Measurements from ENCODE around the gene HS3ST3B1. TPM values are rescaled to one million over a fixed set of nuclear protein-coding genes. Genes with fewer than 3 reads are reported as not detected.

Gene HS3ST3B1
- total RNA-seq, 1 experiment from 2014 or later = 0.59 TPM

- Histone ChIP-seq H3K27ac (ENCODE audit: low read length) (no peak overlapping the region), H3K4me3 (ENCODE audit: low read depth in 2 of 2, low read length in 2 of 2) (no peak overlapping the region), H3K36me3 (ENCODE audit: control insufficient read depth, insufficient read depth, low read length) (no peaks in the 10 kb centered on the region), H3K27me3 (ENCODE audit: control insufficient read depth, insufficient read depth, low read length) (no peaks in the 10 kb centered on the region), H3K4me1 (ENCODE audit: control insufficient read depth, insufficient read depth, low read length) (no peaks in the 10 kb centered on the region), H3K9me3 (ENCODE audit: control insufficient read depth, insufficient read depth, low read depth, low read length) (no peaks in the 10 kb centered on the region)
- no TSS peak for BruUV-seq (replicated peaks)
- no peak for DNase-seq (ENCODE audit: low read depth, low spot score)
- intact Hi-C loops (cut with micrococcal nuclease; ENCODE audit: unreplicated experiment) (no loop called here), in situ Hi-C loops (cut with HindIII; ENCODE audit: low pct_unique_long_range_greater_than_20kb, low sequenced_read_pairs) (no loop called here)
- no peak for ATAC-seq
- ChIA-PET CTCF (no interaction called here), POLR2A (no interaction called here)
- no peak for TF ChIP-seq REST (IDR thresholded peaks at IDR 0.05; ENCODE audit: insufficient read depth in 1 of 2, low read depth in 2 of 2, low read length in 1 of 2)
- no peak for TF ChIP-seq TCF7L2 (IDR thresholded peaks at IDR 0.05; ENCODE audit: low read depth, low read length)
- no peak for TF ChIP-seq POLR2AphosphoS5 (IDR thresholded peaks at IDR 0.05; ENCODE audit: low read depth, low read length)
Measured at GRCh38 chr17:14360856-14361255, 60.0 kb downstream of the HS3ST3B1 start.

- POLR2A ChIA-PET = no interaction called here
- DNase-seq (ENCODE audit: low read depth, low spot score) (no peak), ATAC-seq (no peak)
- intact Hi-C loops (cut with micrococcal nuclease; ENCODE audit: unreplicated experiment) (no loop called here), in situ Hi-C loops (cut with HindIII; ENCODE audit: low pct_unique_long_range_greater_than_20kb, low sequenced_read_pairs) (no loop called here)
- no peak overlapping the region for H3K27ac ChIP-seq (ENCODE audit: low read length)
- no peaks in the 10 kb centered on the region for H3K4me1 ChIP-seq (ENCODE audit: control insufficient read depth, insufficient read depth, low read length)
- H3K36me3 ChIP-seq (ENCODE audit: control insufficient read depth, insufficient read depth, low read length) = no peaks in the 10 kb centered on the region
- no peaks in the 10 kb centered on the region for H3K27me3 ChIP-seq (ENCODE audit: control insufficient read depth, insufficient read depth, low read length)
- CTCF ChIA-PET = no interaction called here
- no peak overlapping the region for H3K4me3 ChIP-seq (ENCODE audit: low read depth in 2 of 2, low read length in 2 of 2)
- no peaks in the 10 kb centered on the region for H3K9me3 ChIP-seq (ENCODE audit: control insufficient read depth, insufficient read depth, low read depth, low read length)
- BruUV-seq (replicated peaks) = no TSS peak
- TF ChIP-seq TCF7L2 (IDR thresholded peaks at IDR 0.05; ENCODE audit: low read depth, low read length) (no peak), REST (IDR thresholded peaks at IDR 0.05; ENCODE audit: insufficient read depth in 1 of 2, low read depth in 2 of 2, low read length in 1 of 2) (no peak), CTCF (IDR thresholded peaks at IDR 0.05) (no peak), POLR2AphosphoS5 (IDR thresholded peaks at IDR 0.05; ENCODE audit: low read depth, low read length) (no peak), SIN3A (IDR thresholded peaks at IDR 0.05; ENCODE audit: borderline replicate concordance, insufficient read depth, low read depth, low read length) (no peak)
Measured at GRCh38 chr17:14361470-14361869, 60.6 kb downstream of the HS3ST3B1 start.

All from Panc1 (cell line).